Neural progenitor cell (in vitro differentiated cells): ENCODE measurements around the gene SLC34A1. TPM values are rescaled to one million over a fixed set of nuclear protein-coding genes. Genes with fewer than 3 reads are reported as not detected.

Experiments used
- DNase-seq: peaks from one replicate; pipeline ENCODE4 v3.0.0-alpha.2; 2016; ENCODE audit warnings: low spot score
- H2AFZ ChIP-seq: fragments of 200-600 bp; sonication (generic); replicated peaks from 2 replicates; pipeline ENCODE4 v1.6.1; 2016; ENCODE audit warnings: antibody characterized with exemption
- H3F3A ChIP-seq: fragments of 200-600 bp; sonication (generic); 2 replicates; pipeline ENCODE4 v1.6.1; 2016; ENCODE audit warnings: antibody characterized with exemption, low read depth
- H3K27ac ChIP-seq: fragments of 200-600 bp; sonication (generic); 2 replicates; pipeline ENCODE4 v1.5.1; 2016; ENCODE audit warnings: mild to moderate bottlenecking
- H3K27me3 ChIP-seq: fragments of 200-600 bp; sonication (generic); 2 replicates; pipeline ENCODE4 v1.6.1; 2016; ENCODE audit warnings: mild to moderate bottlenecking, moderate library complexity
- H3K36me3 ChIP-seq: fragments of 200-600 bp; sonication (generic); 2 replicates; pipeline ENCODE4 v1.5.1; 2016
- H3K4me1 ChIP-seq: fragments of 200-600 bp; sonication (generic); 2 replicates; pipeline ENCODE4 v1.6.1; 2016; ENCODE audit warnings: mixed run types
- H3K4me2 ChIP-seq: fragments of 200-600 bp; sonication (generic); 2 replicates; pipeline ENCODE4 v1.6.1; 2016
- H3K4me3 ChIP-seq: fragments of 200-600 bp; sonication (generic); 2 replicates; pipeline ENCODE4 v1.5.1; 2016
- H3K79me2 ChIP-seq: fragments of 200-600 bp; sonication (generic); 2 replicates; pipeline ENCODE4 v1.6.1; 2016; ENCODE audit warnings: low read depth
- H3K9ac ChIP-seq: fragments of 200-600 bp; sonication (generic); 2 replicates; pipeline ENCODE4 v1.6.1; 2016
- H3K9me3 ChIP-seq: fragments of 200-600 bp; sonication (generic); 2 replicates; pipeline ENCODE4 v1.5.1; 2016; ENCODE audit warnings: low read depth
- H4K20me1 ChIP-seq: fragments of 200-600 bp; sonication (generic); 2 replicates; pipeline ENCODE4 v1.6.1; 2016; ENCODE audit warnings: low read depth
- H3K27ac Mint-ChIP-seq: 3 replicates; pipeline ENCODE4 v1.8.0; 2021; ENCODE audit warnings: mixed read lengths
- H3K27me3 Mint-ChIP-seq: 2 replicates; pipeline ENCODE4 v1.8.0; 2022; ENCODE audit warnings: low read depth, mild to moderate bottlenecking, inconsistent platforms, moderate library complexity, mixed read lengths; ENCODE audit not compliant: insufficient read depth
- H3K36me3 Mint-ChIP-seq: 3 replicates; pipeline ENCODE4 v1.8.0; 2021; ENCODE audit warnings: mixed read lengths
- H3K4me1 Mint-ChIP-seq: 3 replicates; pipeline ENCODE4 v1.8.0; 2021; ENCODE audit warnings: mixed read lengths
- H3K4me3 Mint-ChIP-seq: 3 replicates; pipeline ENCODE4 v1.8.0; 2021; ENCODE audit warnings: mild to moderate bottlenecking, moderate library complexity, mixed read lengths
- H3K9me3 Mint-ChIP-seq: 3 replicates; pipeline ENCODE4 v1.8.0; 2020; ENCODE audit warnings: mixed read lengths
- EZH2 ChIP-seq: fragments of 200-600 bp; sonication (generic); IDR thresholded peaks from 2 replicates; pipeline ENCODE4 v1.6.1; 2017; ENCODE audit warnings: antibody characterized with exemption, mild to moderate bottlenecking, moderate library complexity
- EZH2phosphoT487 ChIP-seq: fragments of 200-600 bp; sonication (generic); IDR thresholded peaks from 2 replicates; pipeline ENCODE4 v1.6.1; 2017; ENCODE audit warnings: antibody characterized with exemption
- total RNA-seq: library from RNA; depleted of rRNA; stranded (reverse); fragments of >200 nt; gene quantifications from 2 replicates; pipeline ENCODE4 v1.2.3, GENCODE V29; 2015; ENCODE audit warnings: low replicate concordance
- TF ChIP-seq, protein P1 (sequence below): fragments of 200-600 bp; sonication (generic); IDR thresholded peaks from 2 replicates; pipeline ENCODE4 v1.5.1; 2017; ENCODE audit warnings: antibody characterized with exemption, mild to moderate bottlenecking

The SLC34A1 gene
- total RNA-seq, 1 donor from 2014 or later: not detected

GRCh38 chr5:177357459-177358351 is 26.5 kb upstream of the SLC34A1 start, which contains the start of gene RGS14:
RGS14 (plus strand) TSS chr5:177357924; CDS start chr5:177358025, 101 bp downstream.
- H3K36me3 ChIP-seq: no peaks in the 10 kb centered on the region
- H3K79me2 ChIP-seq: no peaks in the 10 kb centered on the region
- Mint-ChIP-seq H3K27ac (peak within 1 kb of the TSS; percentile 78), H3K9me3 (peaks cover 2% of the 10 kb centered on the region), H3K27me3 (peaks cover 25% of the 10 kb centered on the region), H3K36me3 (no peaks in the 10 kb centered on the region), H3K4me1 (peaks cover 33% of the 10 kb centered on the region), H3K4me3 (peak within 1 kb of the TSS; percentile 51)
- peaks cover 9% of the 10 kb centered on the region for H3F3A ChIP-seq
- no peak within 1 kb of the TSS for H3K4me3 ChIP-seq
- no peak within 1 kb of the TSS for H3K27ac ChIP-seq
- DNase-seq: no peak
- H2AFZ ChIP-seq: no peak within 1 kb of the TSS
- peaks cover 18% of the 10 kb centered on the region for H3K27me3 ChIP-seq
- no peaks in the 10 kb centered on the region for H4K20me1 ChIP-seq
- H3K9me3 ChIP-seq: no peaks in the 10 kb centered on the region
- no peak within 1 kb of the TSS for H3K4me2 ChIP-seq
- H3K9ac ChIP-seq: no peak within 1 kb of the TSS
- peaks cover 5% of the 10 kb centered on the region for H3K4me1 ChIP-seq
- TF ChIP-seq EZH2 (no peak), EZH2phosphoT487 (no peak)
- TF ChIP-seq, protein P1, sequence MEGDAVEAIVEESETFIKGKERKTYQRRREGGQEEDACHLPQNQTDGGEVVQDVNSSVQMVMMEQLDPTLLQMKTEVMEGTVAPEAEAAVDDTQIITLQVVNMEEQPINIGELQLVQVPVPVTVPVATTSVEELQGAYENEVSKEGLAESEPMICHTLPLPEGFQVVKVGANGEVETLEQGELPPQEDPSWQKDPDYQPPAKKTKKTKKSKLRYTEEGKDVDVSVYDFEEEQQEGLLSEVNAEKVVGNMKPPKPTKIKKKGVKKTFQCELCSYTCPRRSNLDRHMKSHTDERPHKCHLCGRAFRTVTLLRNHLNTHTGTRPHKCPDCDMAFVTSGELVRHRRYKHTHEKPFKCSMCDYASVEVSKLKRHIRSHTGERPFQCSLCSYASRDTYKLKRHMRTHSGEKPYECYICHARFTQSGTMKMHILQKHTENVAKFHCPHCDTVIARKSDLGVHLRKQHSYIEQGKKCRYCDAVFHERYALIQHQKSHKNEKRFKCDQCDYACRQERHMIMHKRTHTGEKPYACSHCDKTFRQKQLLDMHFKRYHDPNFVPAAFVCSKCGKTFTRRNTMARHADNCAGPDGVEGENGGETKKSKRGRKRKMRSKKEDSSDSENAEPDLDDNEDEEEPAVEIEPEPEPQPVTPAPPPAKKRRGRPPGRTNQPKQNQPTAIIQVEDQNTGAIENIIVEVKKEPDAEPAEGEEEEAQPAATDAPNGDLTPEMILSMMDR: no peak

DNA sequence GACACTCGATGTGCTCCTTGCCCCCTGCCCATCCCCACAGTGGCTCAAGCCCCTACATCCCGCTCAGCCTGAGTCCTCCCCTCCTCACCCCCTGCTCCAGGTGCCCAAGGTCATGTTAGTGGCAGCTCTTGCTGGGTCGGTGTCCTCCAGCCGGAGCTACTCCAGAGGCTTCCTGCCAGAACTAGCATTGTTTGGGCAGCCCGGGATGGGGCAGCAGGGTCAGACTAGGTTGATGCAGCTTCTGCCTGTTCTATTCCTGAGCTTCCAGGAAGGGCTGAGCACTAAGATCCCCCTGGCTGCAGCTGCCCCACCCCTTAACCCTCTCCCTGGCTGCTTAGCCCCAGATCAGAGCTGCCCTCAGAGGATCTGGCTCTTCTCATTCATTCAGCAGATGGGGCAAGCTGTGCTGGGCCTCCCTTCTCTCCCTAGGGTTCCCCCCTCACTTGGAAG is 25.8 kb upstream of the SLC34A1 start:
- no peak for TF ChIP-seq EZH2phosphoT487
- TF ChIP-seq, protein P1: no peak
- TF ChIP-seq EZH2: no peak
- no peaks in the 10 kb centered on the region for H3K9me3 ChIP-seq
- H3K27me3 ChIP-seq: peaks cover 21% of the 10 kb centered on the region
- no peaks in the 10 kb centered on the region for H3K79me2 ChIP-seq
- peaks cover 23% of the 10 kb centered on the region for H3K27me3 Mint-ChIP-seq
- no peaks in the 10 kb centered on the region for H3K36me3 Mint-ChIP-seq
- peak overlapping the region; percentile 78 for H3K27ac Mint-ChIP-seq
- peaks cover 37% of the 10 kb centered on the region for H3K4me1 Mint-ChIP-seq
- no peak overlapping the region for H3K4me3 ChIP-seq
- peaks cover 10% of the 10 kb centered on the region for H3F3A ChIP-seq
- DNase-seq: no peak
- H3K4me3 Mint-ChIP-seq: peak overlapping the region; percentile 48
- H2AFZ ChIP-seq: no peak overlapping the region
- H3K4me2 ChIP-seq: no peak overlapping the region
- H3K9me3 Mint-ChIP-seq: peaks cover 2% of the 10 kb centered on the region
- no peaks in the 10 kb centered on the region for H3K36me3 ChIP-seq
- no peaks in the 10 kb centered on the region for H4K20me1 ChIP-seq
- H3K4me1 ChIP-seq: peaks cover 6% of the 10 kb centered on the region
- H3K27ac ChIP-seq: no peak overlapping the region
- no peak overlapping the region for H3K9ac ChIP-seq

- Mint-ChIP-seq H3K4me3 (no peak overlapping the region), H3K27ac (peak overlapping the region; percentile 78), H3K4me1 (peaks cover 46% of the 10 kb centered on the region), H3K9me3 (peaks cover 2% of the 10 kb centered on the region), H3K36me3 (no peaks in the 10 kb centered on the region), H3K27me3 (peaks cover 21% of the 10 kb centered on the region)
- Histone ChIP-seq H2AFZ (no peak overlapping the region), H3K27ac (no peak overlapping the region), H3K27me3 (peaks cover 25% of the 10 kb centered on the region), H3K4me1 (peaks cover 6% of the 10 kb centered on the region), H3K36me3 (no peaks in the 10 kb centered on the region), H3F3A (peaks cover 10% of the 10 kb centered on the region), H3K9ac (no peak overlapping the region), H3K9me3 (no peaks in the 10 kb centered on the region), H3K79me2 (no peaks in the 10 kb centered on the region), H3K4me2 (no peak overlapping the region), H3K4me3 (no peak overlapping the region), H4K20me1 (no peaks in the 10 kb centered on the region)
- TF ChIP-seq, protein P1: no peak
- TF ChIP-seq EZH2: no peak
- no peak for TF ChIP-seq EZH2phosphoT487
- DNase-seq: no peak
Measured at GRCh38 chr5:177359451-177359851, 24.8 kb upstream of the SLC34A1 start.
